Breast epithelium (tissue), 4 donors: Measurements from ENCODE around the gene CHST8. TPM values are rescaled to one million over a fixed set of nuclear protein-coding genes. Genes with fewer than 3 reads are reported as not detected.

Experiments
- DNase-seq, 2 donors: peaks; one replicate each; pipeline ENCODE4 v3.0.0-alpha.2; 2019; ENCODE audit warnings: low spot score in 2 of 2
- H3K27ac ChIP-seq, 2 donors: fragments of 200-600 bp; sonication (generic) in 1 of 2; one replicate each; pipeline ENCODE4 v1.5.1; 2016 to 2019; ENCODE audit warnings: mild to moderate bottlenecking in 1 of 2
- H3K27me3 ChIP-seq, 2 donors: fragments of 200-600 bp; sonication (generic) in 1 of 2; one replicate each; pipeline versions ENCODE4 v1.5.1 to v1.6.0; 2017 to 2019; ENCODE audit warnings: control low read depth in 1 of 2, mild to moderate bottlenecking in 1 of 2
- H3K36me3 ChIP-seq: fragments of 200-600 bp; one replicate; pipeline ENCODE4 v1.5.1; 2019
- H3K4me1 ChIP-seq, 2 donors: fragments of 200-600 bp; sonication (generic); one replicate each; pipeline ENCODE4 v1.5.1; 2016 to 2019; ENCODE audit warnings: control low read depth in 1 of 2
- H3K4me3 ChIP-seq, 3 donors: fragments of 200-600 bp; sonication (generic); 1 replicate in 2 of 3; 2 replicates in 1 of 3; pipeline ENCODE4 v1.5.1; 2016 to 2019; ENCODE audit warnings: mild to moderate bottlenecking in 3 of 3, moderate library complexity in 2 of 3
- H3K9me3 ChIP-seq, 2 donors: fragments of 200-600 bp; sonication (generic) in 1 of 2; one replicate each; pipeline ENCODE4 v1.5.1; 2016 to 2019; ENCODE audit warnings: control low read depth in 1 of 2
- POLR2A ChIP-seq: fragments of 450-650 bp; IDR thresholded peaks from one replicate; pipeline ENCODE4 v1.6.1; 2016; ENCODE audit warnings: antibody characterized with exemption, mild to moderate bottlenecking, moderate library complexity
- POLR2AphosphoS5 ChIP-seq, 3 donors: sonication (generic); formaldehyde crosslinking; IDR thresholded peaks; one replicate each; pipeline ENCODE4 v1.6.1; 2017; ENCODE audit warnings: antibody characterized with exemption in 3 of 3
- intact Hi-C: fragments of 100-400 bp; cut with DNase I; formaldehyde crosslinking; loops from one replicate; pipeline ENCODE4 v1.15.1; 2023; ENCODE audit warnings: low total_unique reads
- total RNA-seq, 3 donors: library from RNA; depleted of rRNA; stranded (reverse); fragments of >200 nt; gene quantifications; one replicate each; pipeline ENCODE4 v1.1.0, GENCODE V29; 2016
- TF ChIP-seq, protein P1 (sequence below), 3 donors: fragments of 450-650 bp; IDR thresholded peaks; one replicate each; pipeline ENCODE4 v1.5.1; 2016 to 2017; ENCODE audit warnings: antibody characterized with exemption in 3 of 3, mild to moderate bottlenecking in 3 of 3, moderate library complexity in 3 of 3

The CHST8 gene
- total RNA-seq, 3 donors from 2014 or later, result 0.16 to 14.1 (median 1.6) TPM

DNA sequence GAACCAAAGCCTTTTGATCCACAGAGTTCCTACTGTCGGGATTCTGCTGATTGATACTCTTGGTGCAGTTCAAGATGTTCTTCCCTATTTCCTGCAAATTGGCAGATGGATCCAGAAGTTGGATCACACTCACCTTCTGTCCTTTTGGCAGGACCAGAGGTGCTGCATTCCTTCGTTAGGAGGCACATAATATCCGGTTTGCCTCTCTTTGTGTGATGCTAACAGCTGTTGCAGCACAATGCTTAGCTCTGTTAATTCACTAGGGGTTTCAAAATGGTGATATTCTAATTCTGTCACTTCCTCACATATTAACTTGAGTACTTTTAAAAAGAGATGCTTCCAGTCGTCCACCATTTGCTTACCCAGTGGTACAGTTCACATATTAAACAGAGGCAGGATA lies 15.2 kb upstream of the CHST8 start:
- no peak overlapping the region for H3K4me3 ChIP-seq
- peaks cover 18 to 27% of the 10 kb centered on the region in 2 donors for H3K9me3 ChIP-seq
- no peak for DNase-seq
- TF ChIP-seq POLR2A, result no peak
- TF ChIP-seq, protein P1, sequence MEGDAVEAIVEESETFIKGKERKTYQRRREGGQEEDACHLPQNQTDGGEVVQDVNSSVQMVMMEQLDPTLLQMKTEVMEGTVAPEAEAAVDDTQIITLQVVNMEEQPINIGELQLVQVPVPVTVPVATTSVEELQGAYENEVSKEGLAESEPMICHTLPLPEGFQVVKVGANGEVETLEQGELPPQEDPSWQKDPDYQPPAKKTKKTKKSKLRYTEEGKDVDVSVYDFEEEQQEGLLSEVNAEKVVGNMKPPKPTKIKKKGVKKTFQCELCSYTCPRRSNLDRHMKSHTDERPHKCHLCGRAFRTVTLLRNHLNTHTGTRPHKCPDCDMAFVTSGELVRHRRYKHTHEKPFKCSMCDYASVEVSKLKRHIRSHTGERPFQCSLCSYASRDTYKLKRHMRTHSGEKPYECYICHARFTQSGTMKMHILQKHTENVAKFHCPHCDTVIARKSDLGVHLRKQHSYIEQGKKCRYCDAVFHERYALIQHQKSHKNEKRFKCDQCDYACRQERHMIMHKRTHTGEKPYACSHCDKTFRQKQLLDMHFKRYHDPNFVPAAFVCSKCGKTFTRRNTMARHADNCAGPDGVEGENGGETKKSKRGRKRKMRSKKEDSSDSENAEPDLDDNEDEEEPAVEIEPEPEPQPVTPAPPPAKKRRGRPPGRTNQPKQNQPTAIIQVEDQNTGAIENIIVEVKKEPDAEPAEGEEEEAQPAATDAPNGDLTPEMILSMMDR (IDR thresholded peaks at IDR 0.05), result no peak
- no peak for TF ChIP-seq POLR2AphosphoS5 (IDR thresholded peaks at IDR 0.05)
- no peaks in the 10 kb centered on the region for H3K36me3 ChIP-seq
- intact Hi-C loops, result no loop called here
- H3K27me3 ChIP-seq, result no peaks in the 10 kb centered on the region
- no peaks in the 10 kb centered on the region for H3K4me1 ChIP-seq
- H3K27ac ChIP-seq, result no peak overlapping the region

DNA sequence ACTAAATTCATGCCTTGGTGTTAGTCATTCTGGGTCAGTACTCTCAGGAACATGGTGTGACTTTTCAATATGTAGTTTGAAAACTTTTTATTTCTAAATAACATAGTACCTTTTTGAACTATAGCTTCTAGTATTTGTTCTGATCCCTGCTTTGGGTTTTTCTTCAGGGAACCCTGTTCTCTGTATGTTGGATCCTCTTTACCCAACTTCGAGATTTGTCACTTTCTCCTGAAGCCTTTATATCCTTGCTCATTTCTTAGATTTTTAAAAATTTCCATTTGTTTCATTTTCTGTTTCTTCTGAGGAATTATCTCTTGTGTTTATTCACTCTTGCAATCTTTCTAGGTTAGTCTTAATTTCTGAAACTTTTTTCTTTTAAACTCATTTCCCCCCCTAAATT lies 12.4 kb upstream of the CHST8 start:
- intact Hi-C loops, result no loop called here
- DNase-seq, result no peak
- H3K4me1 ChIP-seq, result no peaks in the 10 kb centered on the region
- H3K36me3 ChIP-seq, result no peaks in the 10 kb centered on the region
- H3K27ac ChIP-seq, result no peak overlapping the region
- TF ChIP-seq POLR2AphosphoS5 (IDR thresholded peaks at IDR 0.05), result no peak
- TF ChIP-seq, protein P1 (IDR thresholded peaks at IDR 0.05), result no peak
- TF ChIP-seq POLR2A, result no peak
- H3K9me3 ChIP-seq, result peaks cover 0 to 15% of the 10 kb centered on the region in 2 donors
- H3K4me3 ChIP-seq, result no peak overlapping the region
- peaks cover 0 to 14% of the 10 kb centered on the region in 2 donors for H3K27me3 ChIP-seq

DNA sequence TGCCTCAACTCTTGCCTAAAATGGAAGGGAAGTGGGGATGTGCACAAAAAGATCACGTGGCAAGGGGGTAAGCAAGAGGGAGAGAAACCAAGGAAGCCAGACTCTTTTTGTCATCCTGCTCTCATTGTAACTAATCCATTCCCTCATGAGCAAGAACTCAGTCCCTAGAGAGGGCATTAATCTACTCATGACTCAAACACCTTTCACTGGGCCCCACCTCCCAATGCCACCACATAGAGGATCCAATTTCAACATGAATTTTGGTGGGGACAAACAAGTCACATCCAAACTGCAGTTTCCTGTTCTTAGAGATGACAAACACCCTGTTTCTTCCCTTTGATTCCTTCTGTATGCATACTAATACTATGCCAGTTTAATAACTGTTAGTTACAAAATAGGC lies 11.2 kb upstream of the CHST8 start:
- H3K9me3 ChIP-seq, result peaks cover 0 to 15% of the 10 kb centered on the region in 2 donors
- intact Hi-C loops, result no loop called here

DNA sequence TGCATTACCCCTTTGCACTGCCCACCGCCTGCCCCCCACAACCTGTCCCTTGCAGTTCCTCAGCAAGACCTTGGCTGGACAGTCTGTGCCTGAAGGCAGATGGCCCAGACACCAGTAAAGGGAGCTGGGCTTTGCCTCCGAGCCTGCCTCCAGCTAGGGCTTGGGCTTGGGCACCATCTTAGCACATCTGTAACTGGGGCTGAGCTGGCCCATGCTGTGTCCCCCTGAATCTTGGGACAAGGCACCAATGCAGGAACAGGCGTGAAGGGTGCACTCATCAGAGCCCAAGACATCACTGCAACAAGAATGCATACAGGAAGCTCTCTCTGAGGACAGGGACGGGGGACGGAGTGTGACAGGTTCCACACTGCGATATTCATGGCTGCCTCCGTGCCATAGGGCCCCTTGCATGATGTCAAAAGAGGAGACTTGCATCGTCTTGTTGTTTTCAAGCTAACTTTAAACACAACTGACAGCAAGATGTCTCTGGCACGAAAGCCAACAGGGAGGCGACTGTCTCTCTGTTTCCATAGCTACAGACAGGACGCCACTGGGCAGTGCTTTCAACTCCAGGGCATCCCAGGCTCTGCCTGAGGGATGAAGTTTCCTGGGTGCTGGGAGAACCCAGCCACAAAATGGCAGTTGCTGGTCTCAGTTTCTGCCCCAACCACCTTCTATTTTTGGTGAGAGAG lies 8.7 kb upstream of the CHST8 start:
- H3K27ac ChIP-seq, result no peak overlapping the region
- intact Hi-C loops, result no loop called here
- peaks cover 0 to 15% of the 10 kb centered on the region in 2 donors for H3K9me3 ChIP-seq
- DNase-seq, result no peak
- no peak overlapping the region for H3K4me3 ChIP-seq
- no peaks in the 10 kb centered on the region for H3K36me3 ChIP-seq
- H3K4me1 ChIP-seq, result no peaks in the 10 kb centered on the region
- H3K27me3 ChIP-seq, result peaks cover 0 to 27% of the 10 kb centered on the region in 2 donors
- TF ChIP-seq, protein P1 (IDR thresholded peaks at IDR 0.05), result no peak
- TF ChIP-seq POLR2AphosphoS5 (IDR thresholded peaks at IDR 0.05) (no peak), POLR2A (no peak)

More for the DNA sequence above, 11.2 kb upstream of the CHST8 start:
- no peak for DNase-seq
- no peak for TF ChIP-seq POLR2AphosphoS5 (IDR thresholded peaks at IDR 0.05)
- no peak for TF ChIP-seq POLR2A
- TF ChIP-seq, protein P1 (IDR thresholded peaks at IDR 0.05), result no peak
- Histone ChIP-seq H3K27ac (no peak overlapping the region), H3K27me3 (peaks cover 0 to 14% of the 10 kb centered on the region in 2 donors), H3K4me3 (no peak overlapping the region), H3K36me3 (no peaks in the 10 kb centered on the region), H3K4me1 (no peaks in the 10 kb centered on the region)

DNA sequence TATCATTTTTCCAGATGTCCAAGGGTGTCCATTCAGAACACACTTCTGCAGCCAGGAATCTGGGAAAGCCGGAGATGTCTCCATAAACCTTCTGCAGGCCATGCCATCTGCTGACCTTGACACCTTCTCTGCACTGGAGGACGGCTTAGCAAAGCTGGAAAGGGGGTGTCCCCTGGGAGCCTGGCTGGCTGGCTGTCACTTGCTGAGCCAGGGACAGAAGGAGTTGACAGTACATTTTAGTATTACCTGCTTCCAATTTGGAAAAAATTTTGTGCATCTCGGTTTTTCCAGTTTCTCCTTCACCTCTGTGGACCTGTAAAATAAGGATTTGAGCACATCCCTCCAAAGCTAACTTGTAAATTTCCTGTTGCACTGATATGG lies 8.1 kb upstream of the CHST8 start:
- TF ChIP-seq POLR2AphosphoS5 (IDR thresholded peaks at IDR 0.05) (no peak), POLR2A (no peak)
- TF ChIP-seq, protein P1 (IDR thresholded peaks at IDR 0.05), result no peak
- Histone ChIP-seq H3K27ac (no peak overlapping the region), H3K4me1 (no peaks in the 10 kb centered on the region), H3K36me3 (no peaks in the 10 kb centered on the region), H3K4me3 (no peak overlapping the region), H3K27me3 (peaks cover 0 to 27% of the 10 kb centered on the region in 2 donors), H3K9me3 (peaks cover 0 to 15% of the 10 kb centered on the region in 2 donors)
- intact Hi-C loops, result no loop called here
- DNase-seq, result no peak
